GM12801 (cell line): ENCODE data around the gene KLHL34.

Experiments
- TF ChIP-seq, protein P1 (sequence below): IDR thresholded peaks from one replicate; pipeline ENCODE4 v1.5.1; 2011; ENCODE audit warnings: control low read depth; ENCODE audit not compliant: insufficient read length; ENCODE audit errors: extremely low read depth

The KLHL34 gene

DNA sequence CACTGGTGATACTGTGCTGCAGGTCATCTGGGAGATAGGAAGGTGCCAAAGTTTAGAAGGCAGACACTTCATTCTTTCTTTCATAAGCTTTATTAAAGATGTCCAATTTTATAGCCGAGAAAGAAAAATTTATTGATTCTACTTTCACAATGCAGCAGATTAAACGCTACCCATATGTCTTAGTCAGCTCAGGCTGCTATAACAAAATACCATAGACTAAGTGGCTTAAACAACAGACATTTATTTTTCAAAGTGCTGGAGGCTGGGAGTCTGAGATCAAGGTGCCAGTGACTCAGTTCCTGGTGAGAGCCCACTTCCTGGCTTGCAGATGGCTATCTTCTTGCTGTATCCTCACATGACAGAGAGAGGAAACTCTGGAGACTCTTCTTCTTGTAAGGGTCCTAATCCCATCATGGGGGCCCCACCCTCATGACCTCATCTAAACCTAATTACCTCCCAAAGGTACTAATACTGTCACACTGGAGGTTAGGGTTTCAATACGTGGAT lies 33.4 kb upstream of the KLHL34 start:
- TF ChIP-seq, protein P1, sequence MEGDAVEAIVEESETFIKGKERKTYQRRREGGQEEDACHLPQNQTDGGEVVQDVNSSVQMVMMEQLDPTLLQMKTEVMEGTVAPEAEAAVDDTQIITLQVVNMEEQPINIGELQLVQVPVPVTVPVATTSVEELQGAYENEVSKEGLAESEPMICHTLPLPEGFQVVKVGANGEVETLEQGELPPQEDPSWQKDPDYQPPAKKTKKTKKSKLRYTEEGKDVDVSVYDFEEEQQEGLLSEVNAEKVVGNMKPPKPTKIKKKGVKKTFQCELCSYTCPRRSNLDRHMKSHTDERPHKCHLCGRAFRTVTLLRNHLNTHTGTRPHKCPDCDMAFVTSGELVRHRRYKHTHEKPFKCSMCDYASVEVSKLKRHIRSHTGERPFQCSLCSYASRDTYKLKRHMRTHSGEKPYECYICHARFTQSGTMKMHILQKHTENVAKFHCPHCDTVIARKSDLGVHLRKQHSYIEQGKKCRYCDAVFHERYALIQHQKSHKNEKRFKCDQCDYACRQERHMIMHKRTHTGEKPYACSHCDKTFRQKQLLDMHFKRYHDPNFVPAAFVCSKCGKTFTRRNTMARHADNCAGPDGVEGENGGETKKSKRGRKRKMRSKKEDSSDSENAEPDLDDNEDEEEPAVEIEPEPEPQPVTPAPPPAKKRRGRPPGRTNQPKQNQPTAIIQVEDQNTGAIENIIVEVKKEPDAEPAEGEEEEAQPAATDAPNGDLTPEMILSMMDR, result no peak

DNA sequence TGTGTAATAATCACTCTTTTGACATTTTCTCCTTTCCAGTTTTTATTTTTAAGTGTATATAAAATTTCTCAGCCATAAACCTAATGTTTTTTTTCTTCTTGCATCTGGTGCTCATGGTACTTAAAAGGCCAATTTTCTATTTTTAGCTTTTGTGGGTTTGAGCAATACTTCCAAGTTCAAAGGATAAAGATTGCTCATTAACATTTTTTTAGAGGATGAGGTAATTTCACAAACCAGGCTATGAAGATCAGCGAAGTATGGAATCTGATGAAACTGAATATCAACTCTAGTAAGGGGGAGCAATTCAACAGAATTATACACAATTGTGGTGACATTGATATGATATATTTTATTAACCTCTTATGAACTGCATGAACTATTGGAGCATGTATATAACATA lies 25.8 kb upstream of the KLHL34 start:
- TF ChIP-seq, protein P1, result no peak

DNA sequence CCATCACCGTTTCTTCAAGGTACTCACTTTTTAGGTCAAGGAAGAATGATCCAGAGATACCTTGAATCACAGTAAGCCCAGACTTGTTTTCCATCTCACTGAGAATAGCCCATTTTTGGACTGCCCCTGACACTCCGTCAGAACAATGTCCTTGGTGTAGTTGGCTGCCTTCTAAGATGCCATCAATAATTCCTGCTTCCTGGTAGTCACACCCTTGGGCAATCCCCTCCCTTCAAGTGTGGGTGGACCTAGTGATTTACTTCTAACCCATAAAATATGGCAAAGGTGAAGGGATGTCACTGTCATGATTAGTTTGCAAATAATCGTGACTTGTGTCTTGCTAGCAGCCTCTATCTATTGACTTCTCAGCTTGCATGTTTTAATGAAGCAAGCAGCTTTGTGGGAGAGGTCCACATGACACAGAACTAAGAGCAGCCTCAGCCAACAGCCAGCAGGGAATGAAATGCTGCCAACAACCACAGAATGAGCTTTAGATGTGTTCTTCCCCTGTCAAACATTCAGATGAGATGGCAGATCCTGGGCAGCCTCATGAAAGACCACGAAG lies 20.0 kb upstream of the KLHL34 start:
- TF ChIP-seq, protein P1, result no peak

DNA sequence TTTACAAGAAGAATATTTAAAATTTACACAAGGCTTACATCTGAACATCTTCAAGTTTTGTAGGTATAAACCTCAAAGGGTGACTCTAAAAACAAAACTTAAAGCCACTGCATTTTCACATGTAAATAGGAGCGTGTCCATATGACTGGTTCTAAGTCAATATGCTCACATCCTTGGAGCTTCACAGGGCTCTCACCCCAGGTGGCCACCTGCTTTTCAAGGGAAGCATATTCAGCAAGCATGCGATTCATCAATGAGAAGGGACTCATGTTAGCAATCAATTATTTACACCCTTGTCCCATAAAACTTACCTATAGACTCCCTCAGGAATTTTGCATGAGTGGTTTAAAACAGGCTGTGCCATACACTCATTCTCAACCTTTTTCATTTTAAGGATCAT lies 17.8 kb upstream of the KLHL34 start:
- TF ChIP-seq, protein P1, result no peak

DNA sequence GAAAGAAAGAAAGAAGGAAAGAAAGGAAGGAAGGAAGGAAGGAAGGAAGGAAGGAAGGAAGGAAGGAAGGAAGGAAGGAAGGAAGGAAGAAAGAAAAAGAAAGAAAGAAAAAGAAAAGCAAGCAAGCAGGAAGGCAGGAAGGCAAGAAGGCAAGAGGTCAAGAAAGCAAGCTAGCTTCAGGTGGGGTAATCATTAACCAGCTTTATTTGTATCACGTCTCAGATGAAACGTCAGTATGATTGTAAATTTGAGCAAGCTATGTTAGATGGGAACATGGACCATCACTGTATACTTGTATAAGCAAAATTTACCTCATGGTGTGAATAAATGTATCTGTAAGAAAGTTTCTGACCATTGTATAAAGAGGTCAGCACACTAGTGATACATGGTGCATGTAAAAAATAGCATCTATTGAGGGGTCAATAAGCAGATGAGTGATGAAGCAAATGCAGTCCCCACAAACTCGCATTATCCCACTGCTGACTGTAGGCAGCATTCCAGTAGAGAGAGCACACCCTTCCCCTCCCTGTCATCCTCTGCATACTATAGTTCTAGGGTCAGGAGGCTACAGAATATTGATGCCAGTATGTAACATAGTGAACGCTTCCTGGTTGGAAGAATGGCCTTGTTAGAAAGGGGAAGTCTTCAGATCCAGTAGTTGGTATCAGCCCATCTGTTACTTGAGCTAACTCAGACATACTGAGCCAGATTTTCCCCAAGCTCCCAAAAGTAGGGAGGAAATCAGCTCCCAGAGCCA lies 16.5 kb upstream of the KLHL34 start:
- TF ChIP-seq, protein P1, result no peak

DNA sequence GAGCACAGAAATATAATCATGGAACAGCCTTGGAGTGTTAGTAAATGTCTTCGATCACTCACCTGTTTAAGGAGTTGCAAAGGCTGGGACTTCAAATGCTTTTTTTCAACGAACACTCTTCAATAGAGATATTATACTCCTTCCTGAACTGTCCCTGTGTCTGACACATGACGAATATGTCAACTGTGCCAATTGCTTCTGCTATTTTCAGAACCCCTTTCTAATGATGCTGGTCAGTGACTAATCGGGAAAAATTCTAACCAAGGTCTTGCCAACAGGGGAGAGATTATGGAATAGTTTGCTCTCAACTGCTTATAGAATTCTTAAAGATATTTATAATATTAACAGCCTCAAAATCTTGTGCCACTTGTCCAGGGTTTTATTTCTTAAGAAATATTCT lies 8.5 kb upstream of the KLHL34 start:
- TF ChIP-seq, protein P1, result no peak

DNA sequence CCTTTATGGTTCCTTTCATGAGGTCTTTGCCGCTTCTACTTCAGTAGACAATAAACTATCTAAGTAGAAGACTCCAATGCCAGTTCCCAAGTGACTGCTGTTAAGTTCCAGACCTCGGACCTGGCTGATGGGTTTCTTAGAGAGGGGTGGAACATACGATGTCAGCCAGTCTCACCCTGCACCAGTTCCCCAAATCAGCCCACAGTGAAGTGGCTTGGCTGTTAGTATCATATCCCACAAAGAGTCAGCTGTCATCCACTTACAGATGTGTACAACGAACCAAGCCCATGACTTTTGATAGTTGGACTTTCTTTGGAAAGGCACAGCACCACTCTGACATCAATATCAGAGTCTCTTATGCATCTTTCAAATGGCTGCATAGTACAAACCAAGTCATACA lies 8.1 kb upstream of the KLHL34 start:
- TF ChIP-seq, protein P1, result no peak
